Neural progenitor cell (in vitro differentiated cells): ENCODE data around the gene CSE1L. TPM values are rescaled to one million over a fixed set of nuclear protein-coding genes. Genes with fewer than 3 reads are reported as not detected.
A peak's percentile ranks its signal among the peaks of the same experiment; 100 is the strongest.

Source experiments
- DNase-seq: peaks from one replicate; pipeline ENCODE4 v3.0.0-alpha.2; 2016; ENCODE audit warnings: low spot score
- H2AFZ ChIP-seq: fragments of 200-600 bp; sonication (generic); replicated peaks from 2 replicates; pipeline ENCODE4 v1.6.1; 2016; ENCODE audit warnings: antibody characterized with exemption
- H3F3A ChIP-seq: fragments of 200-600 bp; sonication (generic); 2 replicates; pipeline ENCODE4 v1.6.1; 2016; ENCODE audit warnings: antibody characterized with exemption, low read depth
- H3K27ac ChIP-seq: fragments of 200-600 bp; sonication (generic); 2 replicates; pipeline ENCODE4 v1.5.1; 2016; ENCODE audit warnings: mild to moderate bottlenecking
- H3K27me3 ChIP-seq: fragments of 200-600 bp; sonication (generic); 2 replicates; pipeline ENCODE4 v1.6.1; 2016; ENCODE audit warnings: mild to moderate bottlenecking, moderate library complexity
- H3K36me3 ChIP-seq: fragments of 200-600 bp; sonication (generic); 2 replicates; pipeline ENCODE4 v1.5.1; 2016
- H3K4me1 ChIP-seq: fragments of 200-600 bp; sonication (generic); 2 replicates; pipeline ENCODE4 v1.6.1; 2016; ENCODE audit warnings: mixed run types
- H3K4me2 ChIP-seq: fragments of 200-600 bp; sonication (generic); 2 replicates; pipeline ENCODE4 v1.6.1; 2016
- H3K4me3 ChIP-seq: fragments of 200-600 bp; sonication (generic); 2 replicates; pipeline ENCODE4 v1.5.1; 2016
- H3K79me2 ChIP-seq: fragments of 200-600 bp; sonication (generic); 2 replicates; pipeline ENCODE4 v1.6.1; 2016; ENCODE audit warnings: low read depth
- H3K9ac ChIP-seq: fragments of 200-600 bp; sonication (generic); 2 replicates; pipeline ENCODE4 v1.6.1; 2016
- H3K9me3 ChIP-seq: fragments of 200-600 bp; sonication (generic); 2 replicates; pipeline ENCODE4 v1.5.1; 2016; ENCODE audit warnings: low read depth
- H4K20me1 ChIP-seq: fragments of 200-600 bp; sonication (generic); 2 replicates; pipeline ENCODE4 v1.6.1; 2016; ENCODE audit warnings: low read depth
- H3K27ac Mint-ChIP-seq: 3 replicates; pipeline ENCODE4 v1.8.0; 2021; ENCODE audit warnings: mixed read lengths
- H3K27me3 Mint-ChIP-seq: 2 replicates; pipeline ENCODE4 v1.8.0; 2022; ENCODE audit warnings: low read depth, mild to moderate bottlenecking, inconsistent platforms, moderate library complexity, mixed read lengths; ENCODE audit not compliant: insufficient read depth
- H3K36me3 Mint-ChIP-seq: 3 replicates; pipeline ENCODE4 v1.8.0; 2021; ENCODE audit warnings: mixed read lengths
- H3K4me1 Mint-ChIP-seq: 3 replicates; pipeline ENCODE4 v1.8.0; 2021; ENCODE audit warnings: mixed read lengths
- H3K4me3 Mint-ChIP-seq: 3 replicates; pipeline ENCODE4 v1.8.0; 2021; ENCODE audit warnings: mild to moderate bottlenecking, moderate library complexity, mixed read lengths
- H3K9me3 Mint-ChIP-seq: 3 replicates; pipeline ENCODE4 v1.8.0; 2020; ENCODE audit warnings: mixed read lengths
- EZH2 ChIP-seq: fragments of 200-600 bp; sonication (generic); IDR thresholded peaks from 2 replicates; pipeline ENCODE4 v1.6.1; 2017; ENCODE audit warnings: antibody characterized with exemption, mild to moderate bottlenecking, moderate library complexity
- EZH2phosphoT487 ChIP-seq: fragments of 200-600 bp; sonication (generic); IDR thresholded peaks from 2 replicates; pipeline ENCODE4 v1.6.1; 2017; ENCODE audit warnings: antibody characterized with exemption
- total RNA-seq: library from RNA; depleted of rRNA; stranded (reverse); fragments of >200 nt; gene quantifications from 2 replicates; pipeline ENCODE4 v1.2.3, GENCODE V29; 2015; ENCODE audit warnings: low replicate concordance
- TF ChIP-seq, protein P1 (sequence below): fragments of 200-600 bp; sonication (generic); IDR thresholded peaks from 2 replicates; pipeline ENCODE4 v1.5.1; 2017; ENCODE audit warnings: antibody characterized with exemption, mild to moderate bottlenecking

The CSE1L gene
- total RNA-seq, 1 donor from 2014 or later = 348 TPM

DNA sequence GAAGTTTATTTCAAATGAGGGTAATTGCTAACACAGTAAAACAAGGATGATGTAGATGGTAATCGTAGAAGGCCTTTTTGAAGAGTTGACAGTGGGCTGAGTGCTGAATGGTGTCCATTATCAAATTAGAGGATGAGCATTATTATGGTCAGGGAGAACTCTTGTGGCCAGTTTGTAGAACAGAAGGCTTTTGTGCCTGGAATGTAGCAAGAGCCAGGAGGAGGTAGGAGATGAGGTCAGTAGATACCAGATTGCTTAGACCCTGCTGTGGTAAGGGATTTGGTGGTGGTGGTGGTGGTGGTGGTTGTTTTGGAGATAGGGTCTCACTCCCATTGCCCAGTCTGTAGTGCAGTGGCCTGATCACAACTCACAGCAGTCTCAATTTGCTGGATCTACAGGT lies 6.2 kb downstream of the CSE1L start:
- Mint-ChIP-seq H3K9me3 (peaks cover 2% of the 10 kb centered on the region), H3K4me3 (no peak overlapping the region), H3K36me3 (peaks cover 40% of the 10 kb centered on the region), H3K27ac (no peak overlapping the region), H3K27me3 (peaks cover 2% of the 10 kb centered on the region), H3K4me1 (peaks cover 16% of the 10 kb centered on the region)
- H3K4me1 ChIP-seq = peaks cover 10% of the 10 kb centered on the region
- peaks cover 100% of the 10 kb centered on the region for H3K79me2 ChIP-seq
- H2AFZ ChIP-seq = no peak overlapping the region
- no peak for DNase-seq
- H3F3A ChIP-seq = no peaks in the 10 kb centered on the region
- H4K20me1 ChIP-seq = peaks cover 95% of the 10 kb centered on the region
- no peak overlapping the region for H3K9ac ChIP-seq
- H3K27me3 ChIP-seq = no peaks in the 10 kb centered on the region
- H3K4me2 ChIP-seq = no peak overlapping the region
- no peak for TF ChIP-seq EZH2phosphoT487
- TF ChIP-seq EZH2 = no peak
- TF ChIP-seq, protein P1, sequence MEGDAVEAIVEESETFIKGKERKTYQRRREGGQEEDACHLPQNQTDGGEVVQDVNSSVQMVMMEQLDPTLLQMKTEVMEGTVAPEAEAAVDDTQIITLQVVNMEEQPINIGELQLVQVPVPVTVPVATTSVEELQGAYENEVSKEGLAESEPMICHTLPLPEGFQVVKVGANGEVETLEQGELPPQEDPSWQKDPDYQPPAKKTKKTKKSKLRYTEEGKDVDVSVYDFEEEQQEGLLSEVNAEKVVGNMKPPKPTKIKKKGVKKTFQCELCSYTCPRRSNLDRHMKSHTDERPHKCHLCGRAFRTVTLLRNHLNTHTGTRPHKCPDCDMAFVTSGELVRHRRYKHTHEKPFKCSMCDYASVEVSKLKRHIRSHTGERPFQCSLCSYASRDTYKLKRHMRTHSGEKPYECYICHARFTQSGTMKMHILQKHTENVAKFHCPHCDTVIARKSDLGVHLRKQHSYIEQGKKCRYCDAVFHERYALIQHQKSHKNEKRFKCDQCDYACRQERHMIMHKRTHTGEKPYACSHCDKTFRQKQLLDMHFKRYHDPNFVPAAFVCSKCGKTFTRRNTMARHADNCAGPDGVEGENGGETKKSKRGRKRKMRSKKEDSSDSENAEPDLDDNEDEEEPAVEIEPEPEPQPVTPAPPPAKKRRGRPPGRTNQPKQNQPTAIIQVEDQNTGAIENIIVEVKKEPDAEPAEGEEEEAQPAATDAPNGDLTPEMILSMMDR = no peak
- no peak overlapping the region for H3K4me3 ChIP-seq
- no peak overlapping the region for H3K27ac ChIP-seq
- H3K9me3 ChIP-seq = no peaks in the 10 kb centered on the region
- peaks cover 15% of the 10 kb centered on the region for H3K36me3 ChIP-seq

DNA sequence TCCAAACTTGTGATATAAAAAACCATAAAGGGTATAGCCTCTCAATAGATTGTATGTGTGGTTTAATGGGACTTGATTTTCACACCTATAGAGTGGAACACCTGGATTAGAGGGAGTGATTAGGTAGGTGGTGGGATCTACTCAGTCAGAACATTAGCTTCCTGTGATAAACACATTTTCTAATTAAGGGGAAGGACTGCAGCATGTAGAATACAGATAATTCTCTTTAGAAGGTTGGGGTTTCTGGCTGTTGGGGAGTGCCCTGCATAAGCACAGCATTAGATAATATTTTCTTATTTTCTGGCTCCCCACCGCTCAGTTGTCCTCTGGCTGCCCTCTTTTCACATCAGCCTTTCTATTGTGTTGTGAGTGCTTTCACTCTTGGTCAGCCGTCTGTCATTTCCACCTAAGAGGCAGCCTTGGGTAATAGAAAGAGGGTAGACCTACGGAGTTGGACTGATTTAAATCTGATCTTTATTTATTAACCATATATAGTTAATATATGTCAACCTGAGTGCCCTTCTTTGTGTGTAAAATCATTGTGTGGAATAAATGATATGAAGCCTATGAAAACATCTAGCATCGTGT lies 8.0 kb downstream of the CSE1L start:
- H3K9me3 ChIP-seq = no peaks in the 10 kb centered on the region
- no peak for DNase-seq
- Mint-ChIP-seq H3K4me3 (no peak overlapping the region), H3K27me3 (peaks cover 2% of the 10 kb centered on the region), H3K36me3 (peaks cover 32% of the 10 kb centered on the region), H3K9me3 (no peaks in the 10 kb centered on the region), H3K4me1 (peaks cover 6% of the 10 kb centered on the region), H3K27ac (no peak overlapping the region)
- peaks cover 100% of the 10 kb centered on the region for H3K79me2 ChIP-seq
- peaks cover 20% of the 10 kb centered on the region for H3K36me3 ChIP-seq
- H3K4me3 ChIP-seq = no peak overlapping the region
- H2AFZ ChIP-seq = no peak overlapping the region
- H3K9ac ChIP-seq = no peak overlapping the region
- H3K27me3 ChIP-seq = no peaks in the 10 kb centered on the region
- no peak for TF ChIP-seq EZH2phosphoT487
- no peaks in the 10 kb centered on the region for H3K4me1 ChIP-seq
- peaks cover 96% of the 10 kb centered on the region for H4K20me1 ChIP-seq
- peak overlapping the region; percentile 66 for H3K27ac ChIP-seq
- H3K4me2 ChIP-seq = no peak overlapping the region
- no peaks in the 10 kb centered on the region for H3F3A ChIP-seq

DNA sequence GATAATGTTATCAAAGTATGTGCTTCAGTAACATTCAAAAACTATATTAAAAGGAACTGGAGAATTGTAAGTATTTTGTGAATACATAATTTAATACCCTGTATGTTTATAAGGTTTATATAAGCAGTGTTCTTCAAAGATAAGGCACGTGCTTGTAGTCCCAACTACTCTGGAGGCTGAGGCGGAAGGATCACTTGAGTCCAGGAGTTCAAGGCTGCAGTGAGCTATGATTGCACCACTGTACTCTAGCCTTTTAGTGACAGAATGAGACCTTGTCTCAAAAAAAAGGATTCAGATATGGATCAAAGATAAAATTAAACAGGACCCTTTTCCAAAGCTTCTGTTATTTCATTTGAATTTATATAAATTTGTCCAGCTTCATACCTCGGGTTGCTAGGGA lies 17.2 kb downstream of the CSE1L start:
- Mint-ChIP-seq H3K4me3 (no peak overlapping the region), H3K9me3 (no peaks in the 10 kb centered on the region), H3K27me3 (peaks cover 2% of the 10 kb centered on the region), H3K4me1 (no peaks in the 10 kb centered on the region), H3K27ac (no peak overlapping the region), H3K36me3 (peaks cover 17% of the 10 kb centered on the region)
- H3K4me2 ChIP-seq = no peak overlapping the region
- no peaks in the 10 kb centered on the region for H3K27me3 ChIP-seq
- DNase-seq = no peak
- H4K20me1 ChIP-seq = peaks cover 66% of the 10 kb centered on the region
- H2AFZ ChIP-seq = no peak overlapping the region
- no peak for TF ChIP-seq EZH2phosphoT487
- no peak for TF ChIP-seq EZH2
- TF ChIP-seq, protein P1 = no peak
- H3F3A ChIP-seq = peaks cover 24% of the 10 kb centered on the region
- no peak overlapping the region for H3K27ac ChIP-seq
- no peak overlapping the region for H3K4me3 ChIP-seq
- peaks cover 64% of the 10 kb centered on the region for H3K36me3 ChIP-seq
- no peaks in the 10 kb centered on the region for H3K4me1 ChIP-seq
- no peak overlapping the region for H3K9ac ChIP-seq
- H3K9me3 ChIP-seq = no peaks in the 10 kb centered on the region
- H3K79me2 ChIP-seq = peaks cover 99% of the 10 kb centered on the region

DNA sequence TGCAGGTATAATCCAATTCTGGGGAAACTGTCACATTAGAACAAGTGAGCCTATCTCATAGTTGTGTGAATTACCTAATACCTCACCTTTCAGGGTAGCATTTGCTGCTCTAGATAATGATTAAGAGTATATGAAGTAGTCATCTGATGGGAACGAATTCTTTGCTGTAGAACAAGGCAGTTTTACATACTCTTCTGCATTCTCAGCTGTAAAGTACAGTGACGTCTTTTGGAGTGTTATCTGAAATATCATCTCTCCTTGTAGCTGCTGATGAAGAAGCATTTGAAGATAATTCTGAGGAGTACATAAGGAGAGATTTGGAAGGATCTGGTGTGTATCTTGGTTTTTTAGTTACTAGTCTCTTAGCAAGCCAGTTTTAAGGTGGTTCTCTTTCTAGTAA lies 28.4 kb downstream of the CSE1L start:
- Histone ChIP-seq H3K9me3 (no peaks in the 10 kb centered on the region), H3K79me2 (peaks cover 25% of the 10 kb centered on the region), H3K4me1 (no peaks in the 10 kb centered on the region), H3F3A (peaks cover 17% of the 10 kb centered on the region), H3K27ac (no peak overlapping the region), H4K20me1 (peaks cover 15% of the 10 kb centered on the region), H3K27me3 (no peaks in the 10 kb centered on the region), H2AFZ (no peak overlapping the region), H3K9ac (no peak overlapping the region), H3K4me2 (no peak overlapping the region), H3K36me3 (peaks cover 56% of the 10 kb centered on the region), H3K4me3 (no peak overlapping the region)
- Mint-ChIP-seq H3K4me1 (no peaks in the 10 kb centered on the region), H3K9me3 (no peaks in the 10 kb centered on the region), H3K4me3 (no peak overlapping the region), H3K27me3 (no peaks in the 10 kb centered on the region), H3K27ac (no peak overlapping the region), H3K36me3 (peaks cover 31% of the 10 kb centered on the region)
- TF ChIP-seq, protein P1 = no peak
- no peak for TF ChIP-seq EZH2phosphoT487
- no peak for TF ChIP-seq EZH2
- DNase-seq = no peak
